GM21528 (cell line): ENCODE data around the gene DCUN1D3.
"Not testable (repeated sequence)": the region's sequence is repeated elsewhere in the genome, so short reads cannot be mapped to it uniquely, and the experiment has no call there.

Source experiments
- ATAC-seq: cut with Tn5 transposase; IDR thresholded peaks from one replicate; pipeline ENCODE4 v1.9.1; 2021; ENCODE audit warnings: mild to moderate bottlenecking, moderate library complexity; ENCODE audit not compliant: unreplicated experiment, low FRiP score

Gene DCUN1D3

DNA sequence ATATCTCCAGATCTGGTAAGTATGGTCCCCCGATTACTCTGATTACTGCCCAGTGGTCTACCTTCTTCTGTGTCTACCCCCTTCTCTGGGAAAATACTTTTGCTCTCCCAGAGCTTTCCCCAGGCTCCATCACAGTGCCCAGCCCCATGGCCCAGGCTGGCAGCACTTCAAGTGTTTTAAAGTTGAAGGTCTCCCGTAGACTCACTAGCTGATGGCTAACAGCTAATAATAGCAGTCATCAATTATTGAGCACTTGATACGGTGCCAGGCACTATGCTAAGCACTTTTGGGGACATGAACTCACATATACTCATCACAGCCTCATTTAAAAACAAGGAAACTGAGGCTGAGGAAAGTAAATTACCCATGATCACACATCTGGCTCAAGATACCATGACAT is 33.4 kb downstream of the DCUN1D3 start:
- ATAC-seq: no peak

DNA sequence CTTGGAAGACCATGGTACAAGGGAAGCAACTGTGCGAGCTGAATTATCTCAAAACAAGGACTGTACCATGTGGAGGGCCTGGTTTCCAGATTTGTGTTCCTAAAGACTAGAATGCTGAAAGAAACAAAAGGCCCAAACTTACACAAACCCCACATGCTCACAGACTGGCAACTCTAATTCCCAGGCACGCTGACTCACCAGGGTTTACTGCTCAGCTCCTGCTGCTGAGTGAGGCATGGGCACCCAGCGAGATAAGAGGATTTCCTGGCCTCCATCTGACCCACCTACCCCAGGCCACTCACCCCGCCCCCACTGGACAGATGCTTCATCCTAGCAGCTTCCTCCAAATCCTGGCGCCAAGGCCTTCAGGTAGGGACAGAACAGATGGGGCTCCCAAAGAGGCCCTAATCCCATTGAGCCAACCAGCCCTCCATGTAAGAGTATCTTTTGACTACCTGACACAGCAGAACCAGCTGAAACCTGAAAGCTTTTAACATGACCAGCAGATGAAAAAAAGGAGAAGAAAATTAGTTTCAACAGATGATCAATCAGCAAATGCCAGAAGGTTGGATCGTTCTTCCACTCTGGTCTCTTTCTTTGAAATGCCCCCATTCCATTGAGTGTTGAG is 33.9 kb downstream of the DCUN1D3 start:
- ATAC-seq: no peak

DNA sequence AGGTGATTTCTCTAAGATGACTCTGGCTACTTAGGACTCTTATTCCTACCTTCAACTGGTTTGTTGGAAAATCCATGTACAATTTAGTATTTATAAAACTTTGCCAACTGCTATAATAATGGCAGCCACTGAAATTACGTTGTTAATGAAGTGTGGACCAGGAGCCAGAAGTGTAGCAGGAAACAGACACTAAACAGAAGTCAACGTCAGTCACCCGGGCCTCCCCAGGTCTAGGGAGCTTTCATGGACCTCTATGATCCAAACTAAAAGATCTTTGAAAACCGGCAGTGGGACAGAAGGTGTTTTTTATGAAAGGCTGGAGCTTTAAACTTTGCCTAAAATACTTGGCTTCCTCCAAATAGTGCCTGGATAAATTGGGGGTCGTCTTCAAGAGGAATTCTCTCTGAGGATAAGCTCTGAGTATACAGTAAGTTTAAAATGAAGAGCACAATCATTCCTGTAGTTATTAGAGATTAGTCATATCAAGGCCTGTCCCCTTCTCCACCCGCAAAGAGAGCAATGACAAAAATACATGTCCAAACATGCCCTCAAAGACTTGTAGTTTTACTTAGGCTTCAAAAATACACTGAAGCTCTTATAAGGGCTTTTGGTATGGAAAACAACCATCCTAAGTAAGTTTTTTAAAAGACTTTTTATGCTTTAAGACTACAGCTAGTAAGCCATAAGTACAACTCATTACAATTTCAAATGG is 34.6 kb downstream of the DCUN1D3 start:
- ATAC-seq: no peak

DNA sequence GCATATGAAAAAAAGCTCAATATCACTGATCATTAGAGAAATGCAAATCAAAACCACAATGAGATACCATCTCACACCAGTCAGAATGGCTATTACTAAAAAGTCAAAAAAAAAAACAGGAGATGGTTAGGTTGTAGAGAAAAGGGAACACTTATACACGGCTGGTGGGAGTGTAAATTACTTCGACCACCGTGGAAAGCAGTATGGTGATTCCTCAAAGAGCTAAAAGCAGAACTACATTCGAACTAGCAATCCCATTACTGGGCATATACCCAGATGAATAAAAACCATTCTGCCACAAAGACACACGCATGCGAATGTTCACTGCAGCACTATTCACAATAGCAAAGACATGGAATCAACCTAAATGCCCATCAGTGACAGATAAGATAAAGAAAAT is 35.8 kb downstream of the DCUN1D3 start:
- not testable (repeated sequence) for ATAC-seq

DNA sequence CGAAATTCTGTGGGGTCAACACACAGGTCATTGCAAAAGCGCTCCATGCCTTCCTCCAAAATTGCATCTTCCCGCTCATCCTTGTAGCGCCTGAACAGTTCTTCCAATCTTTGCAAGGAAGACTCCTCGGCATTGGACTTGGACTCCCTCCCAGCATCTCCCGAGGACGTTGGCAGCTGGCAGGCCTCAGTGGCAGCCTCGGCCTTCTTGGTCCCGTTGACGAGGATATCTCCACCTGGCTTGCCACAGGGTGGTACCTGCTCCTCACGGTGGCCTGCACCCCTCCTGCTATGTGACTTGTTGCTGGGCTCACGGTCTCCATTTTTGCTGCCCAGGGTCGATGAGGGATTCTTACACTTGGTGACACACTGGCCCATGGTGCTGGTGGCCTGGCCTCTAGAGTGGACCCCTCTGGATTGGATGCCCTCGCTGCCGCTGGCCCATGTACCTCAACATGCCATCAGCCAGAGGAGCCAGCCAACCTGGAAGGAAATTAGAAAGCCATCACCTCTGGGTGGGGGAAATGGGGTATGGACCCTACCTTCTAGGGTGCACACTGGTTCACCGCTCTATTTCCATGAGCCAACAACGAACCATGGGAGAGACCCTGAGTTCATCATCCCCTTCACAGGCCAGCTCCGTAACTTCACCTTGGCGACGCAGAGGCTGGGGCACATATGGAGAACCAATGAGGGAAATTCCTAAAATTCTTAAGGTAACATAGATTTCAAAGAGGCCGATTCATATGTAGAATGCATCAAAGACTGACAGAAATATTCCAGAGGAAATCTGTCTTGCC is 37.8 kb downstream of the DCUN1D3 start:
- ATAC-seq: no peak

DNA sequence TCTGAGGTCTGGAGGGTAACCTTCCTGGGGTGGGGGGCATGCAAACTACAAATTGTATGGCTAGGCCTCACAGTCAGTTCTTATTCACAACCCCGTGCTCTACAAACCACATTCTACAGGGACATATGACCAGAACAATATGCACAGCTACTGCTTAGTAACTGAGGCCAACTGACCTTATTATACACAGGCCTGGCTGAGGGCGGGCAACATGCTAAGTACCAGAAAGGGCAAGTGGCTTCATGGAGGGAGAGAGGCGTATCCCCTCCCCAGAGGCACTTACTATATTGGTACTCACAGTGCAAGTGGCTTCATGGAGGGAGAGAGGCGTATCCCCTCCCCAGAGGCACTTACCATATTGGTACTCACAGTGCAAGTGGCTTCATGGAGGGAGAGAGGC is 39.2 kb downstream of the DCUN1D3 start:
- not testable (repeated sequence) for ATAC-seq

DNA sequence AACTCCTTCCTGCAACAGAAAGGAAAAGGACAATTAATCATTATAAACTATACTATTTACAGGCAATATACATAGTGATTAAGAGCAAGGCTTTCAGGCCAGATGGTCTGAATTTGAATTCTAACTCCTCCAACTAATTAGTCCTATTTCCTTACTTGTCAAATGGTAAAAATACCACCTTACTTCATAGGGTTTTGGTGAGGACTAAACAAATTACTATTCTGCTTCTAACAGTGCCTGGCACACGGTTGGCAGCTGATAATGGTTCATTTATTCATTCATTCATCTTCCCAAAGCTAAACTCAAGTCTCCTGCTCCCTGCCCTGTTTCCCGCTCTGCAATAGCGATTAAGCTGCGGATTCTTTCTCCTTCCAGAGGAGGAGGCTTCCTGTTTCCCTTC is 39.8 kb downstream of the DCUN1D3 start:
- ATAC-seq: no peak

DNA sequence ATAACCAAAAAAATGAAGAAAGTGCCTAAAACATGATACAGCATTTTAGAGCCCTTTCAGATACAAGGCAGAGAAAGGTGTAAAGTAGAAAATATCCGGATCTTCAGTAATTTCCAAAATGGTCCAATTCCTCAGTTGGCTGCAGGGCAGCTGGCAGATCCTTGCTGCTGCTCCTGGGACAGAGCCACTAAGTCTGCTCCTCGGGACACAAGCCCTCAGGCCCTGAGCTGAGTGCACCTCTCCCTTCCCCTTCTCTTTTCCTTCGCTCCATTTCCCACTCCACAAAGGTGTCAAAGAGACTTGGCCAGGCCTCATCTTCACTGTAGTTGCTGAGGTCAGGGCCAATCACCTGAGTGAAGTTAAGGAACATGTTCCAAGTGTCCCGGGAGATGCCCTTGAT is 40.5 kb downstream of the DCUN1D3 start:
- ATAC-seq: no peak

DNA sequence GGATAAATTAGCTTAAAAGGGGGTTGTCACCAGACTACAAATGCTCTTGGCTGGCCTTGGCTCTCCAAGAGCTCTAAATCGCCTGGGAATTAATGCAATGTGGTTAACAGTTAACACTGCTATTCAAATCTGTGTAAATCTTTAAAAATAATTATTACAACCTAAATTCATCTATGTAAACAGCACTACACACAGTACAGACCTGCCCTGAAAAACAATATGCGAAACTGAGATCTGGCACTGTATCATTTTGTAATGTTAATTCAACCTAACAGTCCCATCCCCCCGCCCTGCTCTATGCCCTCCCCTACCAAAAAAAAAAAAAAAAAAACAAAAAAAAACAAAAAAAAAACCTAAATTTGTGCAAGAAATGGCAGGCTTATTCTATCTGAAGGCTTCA is 40.9 kb downstream of the DCUN1D3 start:
- no peak for ATAC-seq

DNA sequence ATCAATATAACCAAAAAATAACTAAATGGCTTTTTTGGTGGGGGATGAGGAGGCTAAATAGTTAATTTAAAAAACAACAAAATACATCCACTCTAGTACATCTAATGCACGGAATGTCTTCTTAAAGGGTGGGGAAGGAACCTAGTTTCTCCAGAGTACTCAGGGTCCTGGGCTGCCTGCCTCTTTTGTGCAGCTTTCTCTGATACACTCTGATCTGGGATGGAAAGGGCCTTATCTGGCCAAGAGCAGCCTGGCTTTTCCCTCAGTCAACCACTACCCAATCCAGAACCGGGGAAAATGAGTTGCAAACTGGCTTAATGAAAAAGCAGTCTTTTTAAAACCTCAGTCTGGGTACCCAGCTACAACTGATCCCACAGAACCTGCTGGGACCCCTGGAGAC is 42.9 kb downstream of the DCUN1D3 start:
- no peak for ATAC-seq

DNA sequence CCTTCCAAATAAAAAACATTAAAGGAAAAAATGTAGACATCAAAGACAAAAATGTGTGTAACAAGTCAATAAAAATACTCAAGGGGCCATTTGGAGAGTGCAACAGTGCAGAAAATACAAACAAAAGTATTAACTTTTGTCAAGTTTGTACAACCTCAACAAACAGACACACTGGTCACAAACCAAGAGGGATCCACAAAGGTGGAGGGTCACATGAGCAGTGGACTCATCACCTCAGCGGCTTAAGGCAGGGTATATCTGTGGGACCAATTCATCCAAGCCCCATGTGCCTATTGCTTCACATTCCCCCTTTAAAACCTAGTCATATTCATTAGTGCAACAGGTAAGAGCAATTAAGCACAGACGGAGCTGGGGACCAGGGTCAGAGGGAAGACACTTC is 45.2 kb downstream of the DCUN1D3 start:
- ATAC-seq: no peak

DNA sequence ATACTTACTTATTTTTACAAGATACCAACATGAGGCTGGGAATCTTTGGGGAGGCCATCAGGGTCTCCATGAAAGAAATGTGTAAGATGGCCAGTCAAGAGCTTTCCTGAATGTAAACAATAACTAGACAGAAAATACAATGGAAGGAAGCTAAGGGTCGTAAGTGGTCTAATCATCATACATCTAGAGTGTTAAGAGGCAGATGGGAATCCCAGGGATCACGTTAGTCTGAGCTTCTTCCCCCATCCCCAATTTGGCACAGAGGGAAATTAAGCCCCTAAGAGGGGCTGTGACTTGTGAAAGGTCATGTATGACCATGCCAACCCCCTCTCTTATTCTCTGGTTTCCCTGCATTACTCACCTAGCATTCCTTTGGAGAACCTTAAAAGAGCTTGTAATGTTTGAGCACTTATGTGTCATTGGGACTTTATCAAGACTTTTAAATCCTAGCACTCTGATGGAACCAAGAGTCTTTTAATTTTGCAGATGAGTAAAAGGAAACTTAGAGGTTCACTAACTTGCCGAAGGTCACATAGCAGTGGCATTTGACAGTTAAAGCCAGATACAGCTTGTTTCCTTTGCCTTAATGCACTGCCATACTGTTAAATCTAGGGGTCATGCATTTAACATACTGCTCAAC is 46.1 kb downstream of the DCUN1D3 start:
- ATAC-seq: no peak

DNA sequence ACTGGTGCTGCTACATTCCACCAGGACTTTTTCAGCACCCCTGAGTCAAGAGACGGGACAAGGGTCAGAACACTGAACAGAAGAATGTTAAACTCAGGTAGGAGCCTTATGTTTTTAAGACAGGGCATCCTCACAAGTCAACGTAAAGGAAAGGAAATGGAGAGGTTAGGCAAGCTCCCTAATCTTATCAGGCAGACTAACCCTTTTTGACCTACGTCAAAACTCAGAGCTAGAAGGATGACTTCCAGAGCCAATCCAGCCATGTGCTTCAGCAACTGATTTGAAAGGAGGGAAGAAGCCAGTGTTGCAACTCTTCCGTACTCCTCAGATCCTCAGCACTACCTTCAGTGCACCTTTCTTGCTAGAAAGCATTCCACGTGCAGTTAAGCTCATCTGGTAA is 47.0 kb downstream of the DCUN1D3 start:
- ATAC-seq: no peak

DNA sequence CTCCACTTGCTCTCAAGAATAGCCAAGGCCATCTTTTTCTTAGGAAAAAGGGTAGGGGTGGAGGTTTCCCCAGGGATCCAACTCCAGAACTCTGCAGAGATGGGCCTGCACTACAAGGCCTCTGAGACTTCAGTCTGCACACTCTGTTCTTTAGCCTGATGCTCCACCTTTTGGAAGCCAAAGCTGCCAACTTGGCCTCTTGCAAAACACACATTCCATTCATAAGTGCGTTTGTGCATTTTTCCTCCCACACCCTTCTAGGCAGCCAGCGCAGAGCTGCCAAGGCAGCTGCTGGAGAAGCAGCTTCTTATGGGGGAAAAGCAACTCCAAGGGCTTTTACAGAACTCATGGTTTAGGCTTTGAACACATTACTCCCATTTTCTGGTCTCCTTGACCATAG is 48.6 kb downstream of the DCUN1D3 start:
- ATAC-seq: no peak

DNA sequence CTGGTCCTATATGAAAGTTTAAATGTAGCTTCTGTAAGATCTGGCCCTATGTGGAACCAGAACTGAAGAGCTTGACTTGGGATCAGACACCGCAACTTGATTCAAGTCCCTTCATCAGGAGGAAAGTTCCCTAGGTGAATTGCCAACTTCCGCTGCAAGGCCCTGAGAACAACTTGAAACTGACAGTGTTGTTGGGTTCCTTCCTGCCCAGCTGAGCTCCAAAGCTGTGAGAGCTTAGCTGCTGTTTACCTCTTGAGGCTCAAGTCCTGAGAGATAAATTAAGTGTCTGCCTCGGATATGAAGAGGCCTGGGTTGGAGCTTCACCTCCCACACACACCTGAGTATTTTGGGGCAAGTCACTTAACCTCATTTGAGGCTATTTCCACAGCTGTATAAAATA is 49.2 kb downstream of the DCUN1D3 start:
- ATAC-seq: no peak

DNA sequence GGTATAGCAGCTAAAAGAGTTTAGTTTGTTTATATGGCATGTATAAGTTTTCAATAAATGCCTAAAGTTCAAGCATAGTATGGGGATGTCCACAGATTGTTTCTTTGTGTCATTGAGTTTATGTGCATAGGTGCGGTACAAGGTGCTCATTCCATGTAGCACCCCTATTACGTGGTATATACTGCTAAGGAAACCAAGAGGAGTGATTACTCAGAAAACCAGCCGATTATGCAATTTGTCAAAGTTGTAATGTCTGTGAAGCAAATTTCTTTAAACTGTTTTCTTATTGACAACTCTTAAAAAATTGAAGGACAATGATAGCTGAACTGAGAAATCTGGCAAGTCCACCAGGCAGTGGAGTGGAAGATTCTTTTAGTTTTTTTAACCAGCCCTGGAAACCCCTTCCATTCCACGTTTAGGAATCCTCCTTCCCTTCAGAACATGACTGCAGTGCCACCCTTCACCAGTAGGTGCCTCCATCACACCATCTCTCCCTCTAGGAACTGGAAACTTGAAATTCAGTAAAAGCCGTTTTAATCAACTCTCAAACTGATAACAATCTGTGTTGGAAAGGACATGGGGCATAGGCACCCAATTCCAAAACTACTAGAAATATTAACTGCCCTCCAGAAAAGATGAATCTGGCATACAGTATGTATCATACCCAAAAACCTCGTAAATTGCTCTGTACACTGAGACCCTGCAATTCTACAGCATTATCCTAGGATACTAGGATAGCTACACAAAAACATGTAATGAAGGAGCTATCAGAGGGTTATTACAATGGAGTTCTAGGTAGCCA is 50.4 kb downstream of the DCUN1D3 start:
- ATAC-seq: no peak

DNA sequence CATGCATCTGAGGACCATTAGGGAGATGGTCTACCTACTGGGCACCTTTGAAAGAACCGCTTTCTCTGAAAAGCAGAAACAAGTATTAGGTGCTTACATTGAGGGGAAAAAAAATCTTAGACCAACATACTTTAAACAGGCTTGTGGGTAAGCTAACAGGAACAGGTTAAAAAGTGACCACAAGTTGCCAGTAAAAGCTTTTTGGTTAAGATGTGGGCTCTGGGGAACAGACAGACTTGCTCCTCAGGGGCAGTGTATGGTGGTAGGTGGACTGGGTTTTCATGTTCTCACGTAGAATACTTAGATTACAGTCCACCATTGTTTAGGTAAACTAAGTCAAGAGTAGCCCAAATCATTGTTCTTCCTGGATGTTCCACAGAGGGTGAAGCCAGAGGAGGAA is 52.6 kb downstream of the DCUN1D3 start:
- ATAC-seq: no peak

DNA sequence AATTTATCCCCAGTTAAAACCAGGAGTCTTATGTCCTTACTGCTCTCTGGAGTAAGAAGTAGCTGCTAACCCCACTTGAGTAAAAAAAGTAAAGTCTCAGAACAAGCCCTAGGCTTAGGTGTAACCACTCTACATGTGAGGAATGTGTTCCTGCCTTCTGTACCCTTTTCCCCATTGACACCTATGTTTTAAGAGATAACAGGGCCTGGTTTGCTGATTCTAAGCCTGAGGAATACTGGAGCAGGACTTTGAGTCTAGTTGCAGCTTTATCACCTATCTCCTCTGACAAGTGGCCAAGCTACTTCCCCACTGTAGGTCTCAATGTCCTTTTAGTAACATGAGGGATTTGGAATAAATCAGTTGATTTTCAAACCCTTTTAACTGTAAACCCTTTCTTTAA is 53.6 kb downstream of the DCUN1D3 start:
- no peak for ATAC-seq

DNA sequence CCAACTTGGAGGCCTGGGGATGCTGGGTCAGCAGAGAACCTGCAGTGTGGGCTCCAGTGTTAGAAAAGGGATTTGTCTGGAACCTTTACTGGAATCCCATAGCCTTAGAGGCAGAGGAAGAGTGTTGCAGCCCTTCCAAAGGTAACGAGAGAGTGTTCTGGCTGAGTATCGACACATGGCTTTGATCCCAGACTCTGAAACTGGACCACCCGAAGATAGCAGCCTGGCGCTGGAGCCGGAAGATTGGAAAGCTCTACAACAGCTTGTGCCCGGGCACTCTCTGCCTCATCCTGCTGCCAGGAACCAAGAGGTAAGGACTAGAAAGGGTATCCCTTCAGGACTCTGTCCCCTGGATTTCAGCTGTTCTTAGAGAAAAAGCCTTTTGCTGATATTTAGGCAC is 54.1 kb downstream of the DCUN1D3 start:
- ATAC-seq: no peak

DNA sequence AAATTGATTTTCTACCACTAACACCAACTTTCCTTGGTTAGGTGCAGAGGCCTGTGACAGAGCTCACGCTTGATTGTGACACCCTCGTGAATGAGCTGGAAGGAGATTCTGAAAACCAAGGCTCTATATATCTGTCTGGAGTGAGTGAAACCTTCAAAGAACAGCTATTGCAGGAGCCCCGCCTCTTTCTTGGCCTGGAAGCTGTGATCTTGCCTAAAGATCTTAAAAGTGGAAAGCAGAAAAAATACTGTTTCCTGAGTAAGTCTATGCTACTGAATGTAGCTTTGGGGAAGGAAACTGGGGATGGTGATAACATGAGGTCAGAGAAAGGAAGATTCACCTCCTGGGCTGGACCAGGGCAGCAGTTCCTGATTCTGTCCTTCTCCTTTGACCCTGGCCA is 55.6 kb downstream of the DCUN1D3 start:
- no peak for ATAC-seq
